ENCODE data around the gene ABCC1. TPM values are rescaled to one million over a fixed set of nuclear protein-coding genes. Genes with fewer than 3 reads are reported as not detected.
A peak's percentile ranks its signal among the peaks of the same experiment; 100 is the strongest.
"Not testable (repeated sequence)": the region's sequence is repeated elsewhere in the genome, so short reads cannot be mapped to it uniquely, and the experiment has no call there.

The ABCC1 gene
- total RNA-seq, 1 experiment from 2014 or later: 10.0 TPM

DNA sequence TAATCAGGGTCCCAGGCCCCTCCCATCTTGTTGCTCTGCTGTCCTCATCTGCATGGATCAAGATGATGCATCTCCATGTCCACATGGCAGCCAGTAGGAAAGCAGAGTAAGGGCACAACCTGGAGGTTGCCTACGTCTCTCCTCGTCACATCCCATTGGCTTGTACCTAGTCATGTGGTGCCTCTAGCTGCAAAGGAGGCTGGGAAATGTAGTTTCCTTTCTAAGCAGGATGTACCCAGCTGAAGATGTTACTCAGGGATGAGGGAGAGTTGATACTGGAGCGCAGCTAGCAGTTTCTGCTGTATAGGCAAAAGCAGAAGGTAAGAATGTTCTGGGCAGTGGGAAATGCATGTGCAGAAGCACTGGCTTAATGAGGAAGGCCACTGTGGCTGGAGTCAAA lies 20.8 kb downstream of the ABCC1 start:
- no peaks in the 10 kb centered on the region for H3K9me3 ChIP-seq (replicated peaks)
- no peak overlapping the region for H3K4me3 ChIP-seq
- H3K36me3 ChIP-seq: 0 out of 2 replicates have a peak, but pooled peaks cover 4% of the 10 kb centered on the region
- peak in 1 of 2 experiments; percentile 13 for DNase-seq
- no peak overlapping the region for H3K27ac ChIP-seq
- H3K4me1 ChIP-seq: peaks cover 5% of the 10 kb centered on the region; the same call in 1 of the 2 replicates
- no peaks in the 10 kb centered on the region for H3K27me3 ChIP-seq

DNA sequence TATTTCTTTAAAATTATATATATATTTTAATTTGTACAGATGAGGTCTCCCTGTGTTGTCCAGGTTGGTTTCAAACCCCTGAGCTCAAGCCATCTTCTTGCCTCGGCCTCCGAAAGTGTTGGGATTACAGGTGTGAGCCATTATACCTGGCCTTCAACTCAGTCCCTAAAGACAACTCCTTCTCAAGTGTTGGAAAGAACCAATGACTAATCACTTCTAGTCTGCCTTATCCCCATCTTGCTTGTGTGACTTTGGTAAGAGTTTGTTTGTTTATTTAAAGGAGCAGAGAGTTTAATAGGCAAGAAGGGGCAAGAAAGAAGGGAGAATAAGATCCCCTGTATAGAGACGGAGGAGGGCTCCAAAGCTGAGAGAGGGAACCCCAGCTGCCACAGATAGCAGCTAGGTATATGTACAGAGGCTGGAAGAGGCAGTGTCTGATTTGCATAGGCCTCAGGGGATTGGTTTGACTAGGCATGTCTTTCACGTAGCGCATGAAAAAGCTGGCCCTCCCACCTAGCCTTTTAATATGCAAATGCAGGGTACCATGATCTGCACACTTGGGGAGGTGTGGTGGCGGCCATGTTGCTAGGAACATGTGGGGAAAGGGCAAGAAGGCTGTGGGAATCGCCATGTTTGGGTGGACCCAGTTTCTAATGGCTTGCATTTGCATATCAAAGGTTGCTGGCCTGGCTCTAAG lies 21.5 kb downstream of the ABCC1 start:
- Histone ChIP-seq H3K9me3 (replicated peaks) (no peaks in the 10 kb centered on the region), H3K27me3 (no peaks in the 10 kb centered on the region), H3K27ac (no peak overlapping the region), H3K36me3 (0 out of 2 replicates have a peak, but pooled peaks cover 4% of the 10 kb centered on the region), H3K4me3 (no peak overlapping the region), H3K4me1 (peaks cover 5% of the 10 kb centered on the region; the same call in 1 of the 2 replicates)
- DNase-seq: no peak

DNA sequence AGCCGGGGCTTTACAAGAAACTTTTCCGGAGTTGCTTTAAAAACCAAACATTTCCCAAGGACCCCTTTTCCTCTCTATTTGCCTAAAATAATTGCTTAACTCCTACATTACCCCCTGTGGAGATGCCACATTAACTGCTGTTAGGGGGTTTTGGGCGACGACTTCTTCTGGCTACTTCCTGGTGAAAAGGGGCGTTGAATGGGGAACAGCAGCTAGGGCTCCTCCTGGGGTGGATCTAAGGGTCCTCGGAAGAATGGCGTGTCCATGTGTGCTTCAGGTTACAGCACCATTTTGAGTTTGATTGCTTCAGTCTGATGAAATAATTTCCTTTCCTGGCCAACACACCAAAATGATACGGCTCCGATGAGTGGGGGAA lies 22.0 kb downstream of the ABCC1 start:
- Histone ChIP-seq H3K9me3 (replicated peaks) (no peaks in the 10 kb centered on the region), H3K27ac (no peak overlapping the region), H3K4me1 (peaks cover 5% of the 10 kb centered on the region; the same call in 1 of the 2 replicates), H3K4me3 (no peak overlapping the region), H3K36me3 (0 out of 2 replicates have a peak, but pooled peaks cover 4% of the 10 kb centered on the region), H3K27me3 (no peaks in the 10 kb centered on the region)
- DNase-seq: no peak

DNA sequence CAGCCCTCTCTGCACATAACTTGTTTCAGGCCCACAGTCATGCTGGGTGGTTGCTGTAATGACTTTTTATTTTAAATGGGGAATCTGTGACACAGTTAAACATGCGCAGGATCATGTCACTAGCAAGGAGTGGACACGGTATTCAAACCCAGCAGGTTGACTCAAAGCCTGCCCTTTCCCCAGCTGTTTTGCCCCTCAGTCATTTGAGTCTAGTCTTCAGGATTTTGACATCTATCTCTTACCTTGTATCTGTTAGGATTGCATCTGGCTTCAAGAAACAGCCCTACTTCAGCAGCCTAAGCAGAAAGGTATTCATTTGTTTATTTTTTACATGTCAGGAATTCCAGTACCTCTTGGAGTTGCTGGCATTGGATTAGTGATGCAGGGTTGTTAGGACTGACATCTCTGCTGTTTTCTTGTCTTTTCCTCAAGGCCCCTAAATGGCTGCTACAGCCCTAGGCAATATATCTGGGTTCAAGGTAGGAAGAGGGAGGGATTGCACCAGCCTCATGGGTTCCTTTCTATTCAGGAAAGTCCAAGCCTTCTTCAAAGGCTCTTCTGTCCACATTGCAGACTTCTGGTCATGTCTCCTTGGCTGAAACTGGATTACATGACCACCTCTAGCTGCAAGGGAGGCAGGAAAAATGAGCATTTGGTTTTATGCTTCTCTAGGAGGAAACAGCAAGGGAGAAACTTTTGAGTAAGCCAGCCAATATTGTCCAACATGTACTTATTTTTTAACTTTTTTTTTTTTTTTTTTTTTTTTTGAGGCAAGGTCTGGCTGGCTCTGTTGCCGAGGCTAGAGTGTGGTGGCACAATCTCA lies 22.8 kb downstream of the ABCC1 start:
- no peaks in the 10 kb centered on the region for H3K9me3 ChIP-seq (replicated peaks)
- no peak overlapping the region for H3K4me3 ChIP-seq
- H3K27ac ChIP-seq: no peak overlapping the region
- no peak for DNase-seq
- H3K36me3 ChIP-seq: peaks cover 4% of the 10 kb centered on the region; the same call in 1 of the 2 replicates
- no peaks in the 10 kb centered on the region for H3K4me1 ChIP-seq
- no peaks in the 10 kb centered on the region for H3K27me3 ChIP-seq

DNA sequence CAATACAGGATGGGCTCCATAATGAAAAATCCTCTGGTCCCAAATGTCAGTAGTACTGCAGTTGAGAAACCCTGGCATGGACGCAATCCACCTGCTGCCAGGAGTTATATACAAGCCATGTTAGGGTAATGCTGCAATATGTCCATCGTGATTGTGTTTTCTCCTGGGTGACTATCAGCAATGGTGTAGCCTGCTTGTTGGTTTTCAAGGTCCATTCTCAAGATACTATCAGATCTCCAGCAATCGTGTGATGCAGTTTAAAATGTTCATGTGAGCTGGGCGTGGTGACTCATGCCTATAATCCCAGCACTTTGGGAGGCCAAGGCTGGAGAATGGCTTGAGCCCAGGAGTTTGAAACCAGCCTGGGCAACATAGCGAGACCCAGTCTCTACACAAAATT lies 24.0 kb downstream of the ABCC1 start:
- DNase-seq: no peak
- Histone ChIP-seq H3K27ac (no peak overlapping the region), H3K4me3 (no peak overlapping the region)

DNA sequence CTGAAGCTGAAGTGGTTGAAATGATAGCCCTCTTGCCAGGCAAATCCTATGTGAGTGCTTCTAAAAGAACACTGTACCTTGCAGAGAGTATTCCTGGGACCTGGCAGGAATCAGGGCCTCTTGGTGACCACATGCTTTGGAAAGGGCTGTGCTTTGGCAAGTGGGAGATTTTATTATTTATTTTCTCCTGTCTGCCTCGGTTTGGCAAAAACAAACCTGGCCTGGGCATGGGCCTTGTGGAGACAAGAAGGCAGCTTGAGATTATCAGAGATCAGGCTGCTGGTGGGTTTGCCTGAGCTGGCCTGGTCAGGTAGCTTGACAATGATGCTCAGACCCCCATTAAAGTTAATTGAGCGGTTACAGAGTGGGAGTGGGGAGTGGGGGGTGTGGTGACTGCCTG lies 24.6 kb downstream of the ABCC1 start:
- Histone ChIP-seq H3K27me3 (no peaks in the 10 kb centered on the region), H3K27ac (no peak overlapping the region), H3K4me3 (no peak overlapping the region), H3K36me3 (peaks cover 12% of the 10 kb centered on the region; the same call in 1 of the 2 replicates), H3K4me1 (no peaks in the 10 kb centered on the region), H3K9me3 (replicated peaks) (peaks cover 3% of the 10 kb centered on the region; the same call in 1 of the 2 replicates)
- DNase-seq: no peak

More for the DNA sequence above, 24.0 kb downstream of the ABCC1 start:
- H3K4me1 ChIP-seq: no peaks in the 10 kb centered on the region
- 0 out of 2 replicates have a peak, but pooled peaks cover 3% of the 10 kb centered on the region for H3K9me3 ChIP-seq (replicated peaks)
- peaks cover 12% of the 10 kb centered on the region; the same call in 1 of the 2 replicates for H3K36me3 ChIP-seq
- H3K27me3 ChIP-seq: no peaks in the 10 kb centered on the region

DNA sequence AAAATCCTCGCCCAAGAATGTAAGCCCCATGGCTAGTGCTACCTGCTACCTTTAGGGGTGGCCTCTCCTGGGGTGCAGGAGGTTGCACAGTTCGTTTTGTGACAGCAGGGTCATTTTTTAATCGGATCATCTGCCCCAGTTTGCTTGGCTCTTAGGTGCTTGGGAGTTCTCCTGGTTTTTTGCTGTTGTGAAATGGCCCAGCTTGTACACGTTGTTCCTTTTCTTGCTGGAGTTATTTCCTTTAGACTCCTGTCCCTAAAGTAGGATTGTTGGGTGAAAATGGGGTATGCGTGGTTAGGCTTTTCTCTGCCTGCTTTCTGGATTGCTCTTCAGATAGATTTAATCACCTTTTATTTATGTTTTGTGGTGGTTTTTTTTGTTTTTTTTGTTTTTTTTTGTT lies 25.8 kb downstream of the ABCC1 start:
- Histone ChIP-seq H3K4me1 (no peaks in the 10 kb centered on the region), H3K9me3 (replicated peaks) (peaks cover 3% of the 10 kb centered on the region; the same call in 1 of the 2 replicates), H3K4me3 (no peak overlapping the region), H3K27me3 (no peaks in the 10 kb centered on the region), H3K36me3 (peaks cover 12% of the 10 kb centered on the region; the same call in 1 of the 2 replicates), H3K27ac (no peak overlapping the region)
- DNase-seq: no peak

DNA sequence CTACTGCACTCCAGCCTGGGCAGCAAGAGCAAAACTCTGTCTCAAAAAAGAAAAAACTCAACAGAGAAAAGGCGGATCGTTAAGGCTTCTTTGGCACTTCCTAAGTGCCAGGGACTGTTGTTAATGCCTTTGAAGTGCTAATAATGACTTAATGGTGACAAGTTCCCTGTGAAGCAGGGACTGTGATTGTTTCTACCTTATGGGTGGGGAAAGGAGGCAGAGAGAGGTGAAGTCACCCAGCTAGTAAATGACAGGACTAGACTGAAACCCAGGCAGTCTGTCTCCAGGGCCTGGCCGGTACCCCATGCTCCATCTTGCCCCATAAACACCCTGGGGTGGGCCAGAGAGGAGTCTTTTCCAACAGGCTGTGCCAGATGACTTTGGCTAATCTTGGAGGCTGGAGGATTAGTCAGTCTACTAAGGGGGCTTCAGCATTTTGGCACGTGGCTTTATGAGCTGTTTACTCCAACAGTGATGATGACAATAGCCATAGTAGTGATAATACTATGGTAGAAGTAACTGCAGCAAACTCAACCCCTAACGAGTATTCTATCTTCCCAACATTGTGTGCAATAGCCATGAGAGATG lies 26.9 kb downstream of the ABCC1 start:
- H3K36me3 ChIP-seq: peaks cover 12% of the 10 kb centered on the region; the same call in 1 of the 2 replicates
- DNase-seq: no peak
- H3K4me1 ChIP-seq: no peaks in the 10 kb centered on the region
- H3K27me3 ChIP-seq: no peaks in the 10 kb centered on the region
- no peak overlapping the region for H3K27ac ChIP-seq
- no peak overlapping the region for H3K4me3 ChIP-seq
- H3K9me3 ChIP-seq (replicated peaks): peaks cover 6% of the 10 kb centered on the region; the same call in 1 of the 2 replicates

DNA sequence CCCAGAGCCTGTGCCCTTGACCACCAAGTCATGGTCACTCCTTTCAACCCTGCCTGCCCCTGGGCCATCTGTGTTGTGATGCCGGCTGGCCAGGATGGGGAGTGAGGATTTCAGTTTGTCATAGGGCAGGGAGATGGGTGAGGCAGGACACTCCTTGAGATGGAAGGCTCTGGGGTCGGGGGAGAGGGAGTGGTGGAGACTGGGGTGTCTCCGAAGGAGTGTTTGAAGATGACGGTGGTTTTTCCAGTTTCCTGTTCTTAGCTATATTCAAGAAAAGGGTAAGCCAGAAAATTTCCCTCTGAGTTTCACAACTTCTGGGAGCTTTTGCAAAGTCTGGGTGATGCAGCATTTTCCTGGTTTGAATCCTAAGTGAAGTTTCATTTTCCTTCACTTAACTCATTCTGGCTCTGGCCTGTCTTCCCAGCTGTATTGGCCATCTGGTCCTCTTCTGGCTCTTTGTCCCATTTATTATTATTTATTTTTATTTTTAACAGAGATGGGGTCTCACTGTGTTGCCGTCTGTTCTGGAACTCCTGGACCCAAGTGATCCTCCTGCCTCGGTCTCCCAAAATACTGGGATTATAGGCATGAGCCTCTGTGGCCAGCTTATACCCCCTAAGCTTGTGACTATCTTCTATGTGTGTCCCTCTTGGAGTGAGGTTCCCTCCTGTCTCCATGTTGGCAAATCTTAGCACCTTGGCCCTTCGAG lies 27.7 kb downstream of the ABCC1 start:
- Histone ChIP-seq H3K4me3 (no peak overlapping the region), H3K27me3 (no peaks in the 10 kb centered on the region), H3K4me1 (no peaks in the 10 kb centered on the region), H3K27ac (no peak overlapping the region), H3K9me3 (replicated peaks) (peaks cover 13% of the 10 kb centered on the region), H3K36me3 (peaks cover 12% of the 10 kb centered on the region; the same call in 1 of the 2 replicates)
- no peak for DNase-seq

DNA sequence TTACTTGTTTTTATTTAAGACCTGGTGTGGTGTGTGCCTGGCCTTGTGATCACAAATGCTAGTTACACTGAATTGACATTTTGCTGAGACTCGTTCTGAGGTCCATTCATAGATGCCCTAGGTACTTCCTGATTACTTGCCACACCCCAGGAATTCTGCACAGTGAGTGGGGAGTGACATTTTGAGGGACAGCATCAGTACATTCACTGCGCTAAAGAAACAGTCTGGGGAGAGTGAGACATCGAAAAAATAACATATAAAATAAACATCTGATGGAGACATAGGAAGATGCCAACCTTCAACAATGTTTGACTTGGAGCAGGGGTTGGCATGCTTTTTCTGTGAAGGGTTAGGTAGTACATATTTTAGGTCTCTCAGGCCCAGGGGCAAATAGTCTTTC lies 30.4 kb downstream of the ABCC1 start:
- Histone ChIP-seq H3K9me3 (replicated peaks) (peaks cover 14% of the 10 kb centered on the region), H3K36me3 (peaks cover 8% of the 10 kb centered on the region; the same call in 1 of the 2 replicates)

DNA sequence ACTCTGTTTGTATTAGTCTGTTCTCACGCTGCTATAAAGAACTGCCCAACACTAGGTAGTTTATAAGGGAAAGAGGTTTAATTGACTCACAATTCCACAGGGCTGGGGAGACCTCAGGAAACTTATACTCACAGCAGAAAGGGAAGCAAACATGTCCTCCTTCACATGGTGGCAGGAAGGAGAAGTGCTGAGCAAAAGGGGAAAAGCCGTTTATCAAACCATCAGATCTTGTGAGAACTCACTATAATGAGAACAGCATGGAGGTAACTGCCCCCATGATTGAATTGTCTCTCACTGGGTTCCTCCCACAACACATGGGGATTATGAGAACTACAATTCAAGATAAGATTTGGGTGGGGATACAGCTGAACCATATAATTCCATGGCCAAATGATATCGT lies 30.9 kb downstream of the ABCC1 start:
- H3K4me3 ChIP-seq: no peak overlapping the region
- no peaks in the 10 kb centered on the region for H3K4me1 ChIP-seq
- peaks cover 8% of the 10 kb centered on the region; the same call in 1 of the 2 replicates for H3K36me3 ChIP-seq
- DNase-seq: no peak
- H3K9me3 ChIP-seq (replicated peaks): peaks cover 14% of the 10 kb centered on the region
- H3K27ac ChIP-seq: no peak overlapping the region
- no peaks in the 10 kb centered on the region for H3K27me3 ChIP-seq

More for the DNA sequence above, 30.4 kb downstream of the ABCC1 start:
- Histone ChIP-seq H3K4me1 (no peaks in the 10 kb centered on the region), H3K27ac (no peak overlapping the region), H3K27me3 (no peaks in the 10 kb centered on the region), H3K4me3 (no peak overlapping the region)
- DNase-seq: no peak

DNA sequence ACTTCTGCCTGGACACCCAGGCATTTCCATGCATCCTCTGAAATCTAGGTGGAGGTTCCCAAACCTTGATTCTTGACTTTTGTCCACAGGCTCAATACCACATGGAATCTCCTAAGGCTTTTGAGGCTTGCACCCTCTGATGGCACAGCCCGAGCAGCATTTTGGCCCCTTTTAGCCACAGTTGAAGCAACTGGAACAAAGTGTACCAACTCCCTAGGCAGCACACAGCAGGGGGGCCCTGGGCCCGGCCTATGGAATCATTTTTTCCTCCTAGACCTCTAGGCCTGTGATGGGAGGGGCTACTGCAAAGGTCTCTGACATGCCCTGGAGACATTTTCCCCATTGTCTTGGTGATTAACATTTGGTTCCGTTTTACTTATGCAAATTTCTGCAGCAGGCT lies 32.0 kb downstream of the ABCC1 start:
- Histone ChIP-seq H3K36me3 (peaks cover 8% of the 10 kb centered on the region; the same call in 1 of the 2 replicates), H3K4me1 (no peaks in the 10 kb centered on the region), H3K4me3 (no peak overlapping the region), H3K9me3 (replicated peaks) (peaks cover 14% of the 10 kb centered on the region), H3K27me3 (no peaks in the 10 kb centered on the region), H3K27ac (no peak overlapping the region)
- no peak for DNase-seq

DNA sequence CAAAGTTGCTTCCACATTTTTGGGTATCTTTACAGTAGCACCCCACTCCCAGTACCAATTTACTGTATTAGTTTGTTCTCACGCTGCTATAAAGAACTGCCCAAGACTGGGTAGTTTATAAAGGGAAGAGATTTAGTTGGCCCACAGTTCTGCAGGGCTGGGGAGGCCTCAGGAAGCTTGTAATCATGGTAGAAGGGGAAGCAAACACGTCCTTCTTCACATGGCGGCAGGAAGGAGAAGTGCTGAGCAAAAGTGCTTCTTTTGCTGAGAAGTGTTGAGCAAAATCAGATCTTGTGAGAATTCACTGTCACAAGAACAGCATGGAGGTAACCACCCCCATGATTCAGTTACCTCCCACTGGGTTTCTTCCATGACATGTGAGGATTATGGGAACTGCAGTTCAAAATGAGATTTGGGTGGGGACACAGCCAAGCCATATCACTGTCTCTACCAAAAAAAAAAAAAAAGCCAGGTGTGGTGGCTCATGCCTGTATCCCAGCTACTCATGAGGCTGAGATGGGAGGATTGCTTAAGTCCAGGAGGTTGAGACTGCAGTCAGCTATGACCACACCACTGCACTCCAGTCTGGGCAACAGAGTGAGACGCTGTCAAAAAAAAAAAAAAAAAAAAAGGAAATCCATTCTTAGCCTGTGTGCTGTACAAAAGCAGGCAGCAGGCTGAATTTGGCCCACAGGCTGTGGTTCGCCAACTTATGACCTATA lies 32.9 kb downstream of the ABCC1 start:
- not testable (repeated sequence) for H3K36me3 ChIP-seq, H3K27ac ChIP-seq, DNase-seq, H3K27me3 ChIP-seq, H3K4me3 ChIP-seq, H3K4me1 ChIP-seq
- H3K9me3 ChIP-seq (replicated peaks): peaks cover 14% of the 10 kb centered on the region

DNA sequence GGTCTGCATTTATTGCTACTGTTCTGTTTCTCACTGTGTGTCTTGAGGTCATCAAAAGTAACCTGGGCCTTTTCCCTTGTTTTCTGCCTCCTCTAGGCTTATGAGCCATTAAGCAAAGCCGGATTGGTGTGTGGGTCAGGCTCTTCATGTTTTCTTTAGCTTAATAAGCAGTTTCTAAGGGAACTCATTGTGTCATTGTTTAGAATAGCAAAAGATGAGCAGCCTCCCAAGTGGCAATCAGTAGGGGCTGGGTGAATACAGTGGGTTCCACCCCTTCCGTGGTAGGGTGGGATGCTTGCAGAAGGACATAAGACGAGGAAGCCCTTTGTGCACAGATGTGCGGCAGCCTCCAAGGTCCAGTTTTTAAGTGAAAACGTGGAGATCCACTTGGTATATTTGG lies 34.5 kb downstream of the ABCC1 start:
- no peak overlapping the region for H3K27ac ChIP-seq
- H3K4me3 ChIP-seq: no peak overlapping the region
- H3K27me3 ChIP-seq: no peaks in the 10 kb centered on the region
- H3K36me3 ChIP-seq: no peaks in the 10 kb centered on the region
- peaks cover 11% of the 10 kb centered on the region for H3K9me3 ChIP-seq (replicated peaks)
- DNase-seq: no peak
- peaks cover 10% of the 10 kb centered on the region for H3K4me1 ChIP-seq
